ENCODE results near the gene NEMP1.
"Not testable (repeated sequence)": the region's sequence is repeated elsewhere in the genome, so short reads cannot be mapped to it uniquely, and the experiment has no call there.

GRCh38 chr12:57053901-57054300, 24.7 kb downstream of the NEMP1 start:
- not testable (repeated sequence) for TF ChIP-seq CTCF (IDR thresholded peaks at IDR 0.05; ENCODE audit: insufficient read depth, low read length, poor library complexity, severe bottlenecking); EZH2phosphoT487 (conservative IDR thresholded peaks at IDR 0.05; ENCODE audit: low read length)

Measured in SU-DHL-6 (cell line).